Brain pericyte (primary cell): ENCODE results near the gene EPHA2.
"Not testable (repeated sequence)": the region's sequence is repeated elsewhere in the genome, so short reads cannot be mapped to it uniquely, and the experiment has no call there.

Experiments
- DNase-seq: peaks from one replicate; pipeline ENCODE4 v3.0.0-alpha.2; 2012; ENCODE audit warnings: low read depth, low spot score

Gene EPHA2

DNA sequence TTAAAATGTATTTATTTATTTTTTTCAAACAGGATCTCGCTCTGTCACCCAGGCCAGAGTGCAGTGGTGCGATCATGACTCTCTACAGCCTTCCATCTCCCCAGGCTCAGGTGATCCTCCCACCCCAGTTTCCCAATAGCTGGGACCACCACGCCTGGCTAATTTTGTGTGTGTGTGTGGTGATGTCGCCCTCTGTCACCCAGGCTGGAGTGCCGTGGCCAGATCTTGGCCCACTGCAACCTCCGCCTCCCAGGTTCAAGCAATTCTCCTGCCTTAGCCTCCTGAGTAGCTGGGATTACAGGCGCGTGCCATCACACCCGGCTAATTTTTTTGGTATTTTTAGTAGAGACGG lies 12.3 kb upstream of the EPHA2 start:
- DNase-seq, result not testable (repeated sequence)

GRCh38 chr1:16167331-16168143 lies 11.7 kb upstream of the EPHA2 start:
- no peak for DNase-seq

DNA sequence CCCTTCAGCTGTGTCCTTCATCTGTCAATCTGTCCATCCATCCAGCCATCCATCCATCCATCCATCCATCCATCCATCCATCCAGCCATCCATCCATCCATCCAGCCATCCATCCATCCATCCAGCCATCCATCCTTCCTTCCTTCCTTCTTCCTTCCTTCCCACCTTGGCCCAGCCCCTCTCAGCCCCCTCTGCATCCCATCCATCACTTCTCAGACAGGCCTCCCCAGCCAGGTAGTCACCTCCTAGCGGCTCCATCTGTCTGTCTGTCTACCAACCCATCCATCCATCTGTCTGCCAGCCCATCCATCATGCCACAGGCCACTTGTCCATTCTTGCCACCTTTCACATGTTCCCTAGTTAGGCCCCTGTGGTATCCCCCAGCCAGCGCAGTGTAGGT lies 10.2 kb upstream of the EPHA2 start:
- DNase-seq, result no peak

DNA sequence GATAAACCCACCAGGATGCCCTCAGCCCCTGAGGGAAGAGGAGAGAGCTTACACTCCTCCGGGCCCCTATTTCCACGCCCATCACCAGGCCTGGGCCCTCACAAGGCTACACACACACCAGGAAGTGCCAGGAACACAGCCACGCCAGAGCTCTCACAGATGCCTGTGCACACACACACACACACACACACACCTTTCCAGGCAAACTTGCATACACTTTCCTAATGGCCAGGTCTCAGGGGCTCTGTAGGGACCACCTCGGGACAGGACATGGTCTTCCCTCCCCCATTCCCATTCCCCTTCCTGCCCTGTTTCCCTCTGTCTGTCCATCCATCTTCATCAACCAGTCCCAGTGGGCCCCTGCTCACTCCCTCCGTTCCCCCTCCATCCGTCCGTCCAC lies 9.7 kb upstream of the EPHA2 start:
- DNase-seq, result no peak

- DNase-seq, result no peak
Measured at GRCh38 chr1:16165073-16165364, 9.2 kb upstream of the EPHA2 start.

GRCh38 chr1:16164213-16165072 lies 8.6 kb upstream of the EPHA2 start:
- no peak for DNase-seq

GRCh38 chr1:16163608-16164212 lies 7.8 kb upstream of the EPHA2 start:
- not testable (repeated sequence) for DNase-seq

DNA sequence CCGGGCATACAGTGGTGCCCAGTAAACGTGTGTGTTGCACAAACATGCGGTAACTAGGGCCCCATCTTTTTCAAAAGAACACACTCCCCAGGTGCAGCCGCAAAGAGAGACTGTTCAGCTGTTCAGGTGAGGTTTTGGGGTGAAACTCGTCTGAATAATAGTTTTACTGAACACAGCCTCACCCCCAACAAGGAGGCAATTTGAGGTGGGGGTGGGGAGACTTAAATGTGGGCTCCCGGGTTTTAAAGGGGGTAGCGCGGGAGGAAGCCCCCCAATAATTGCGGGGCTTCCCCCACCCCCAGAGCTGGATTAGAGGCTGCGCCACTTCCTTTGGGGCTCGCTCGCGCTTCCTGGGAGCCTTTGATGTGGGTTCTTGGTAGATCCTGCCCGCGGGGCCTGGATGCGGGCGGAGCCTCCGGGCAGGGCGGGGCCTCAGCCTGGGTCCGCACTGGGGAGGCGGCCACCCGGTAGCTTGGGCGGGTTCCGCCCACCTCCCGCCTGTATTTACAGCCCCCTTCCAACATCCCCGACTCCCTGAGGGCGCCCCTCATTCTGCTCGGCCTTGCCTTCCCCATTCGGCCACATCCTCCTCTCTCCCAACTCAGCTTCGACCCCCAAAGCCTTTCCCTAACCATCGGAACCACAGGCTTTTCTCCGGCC lies 6.4 kb upstream of the EPHA2 start:
- DNase-seq, result no peak

GRCh38 chr1:16161717-16162116 lies 5.8 kb upstream of the EPHA2 start:
- DNase-seq, result no peak

GRCh38 chr1:16158993-16159831 lies 3.3 kb upstream of the EPHA2 start:
- no peak for DNase-seq

DNA sequence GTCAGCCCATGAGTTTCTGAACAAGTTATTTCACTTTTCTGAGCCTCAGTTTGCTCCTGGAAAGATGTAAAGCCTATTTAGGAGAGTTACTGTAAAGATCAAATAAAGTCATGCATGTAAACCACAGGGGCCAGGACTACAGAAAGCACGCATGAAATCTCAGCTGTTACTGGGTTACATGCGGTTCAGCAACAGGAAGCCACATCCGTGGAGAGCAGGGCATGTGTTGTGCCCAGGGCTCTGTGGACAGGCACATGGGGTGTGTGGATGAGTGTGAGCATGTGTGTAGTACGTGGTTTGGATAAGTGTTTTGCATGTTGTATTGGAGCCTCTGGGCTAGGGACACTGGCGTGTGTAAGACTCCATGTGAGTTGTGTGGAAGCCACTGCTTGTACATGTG lies 2.2 kb upstream of the EPHA2 start:
- no peak for DNase-seq

- no peak for DNase-seq
Measured at GRCh38 chr1:16156848-16157495, 1.1 kb upstream of the EPHA2 start.

DNA sequence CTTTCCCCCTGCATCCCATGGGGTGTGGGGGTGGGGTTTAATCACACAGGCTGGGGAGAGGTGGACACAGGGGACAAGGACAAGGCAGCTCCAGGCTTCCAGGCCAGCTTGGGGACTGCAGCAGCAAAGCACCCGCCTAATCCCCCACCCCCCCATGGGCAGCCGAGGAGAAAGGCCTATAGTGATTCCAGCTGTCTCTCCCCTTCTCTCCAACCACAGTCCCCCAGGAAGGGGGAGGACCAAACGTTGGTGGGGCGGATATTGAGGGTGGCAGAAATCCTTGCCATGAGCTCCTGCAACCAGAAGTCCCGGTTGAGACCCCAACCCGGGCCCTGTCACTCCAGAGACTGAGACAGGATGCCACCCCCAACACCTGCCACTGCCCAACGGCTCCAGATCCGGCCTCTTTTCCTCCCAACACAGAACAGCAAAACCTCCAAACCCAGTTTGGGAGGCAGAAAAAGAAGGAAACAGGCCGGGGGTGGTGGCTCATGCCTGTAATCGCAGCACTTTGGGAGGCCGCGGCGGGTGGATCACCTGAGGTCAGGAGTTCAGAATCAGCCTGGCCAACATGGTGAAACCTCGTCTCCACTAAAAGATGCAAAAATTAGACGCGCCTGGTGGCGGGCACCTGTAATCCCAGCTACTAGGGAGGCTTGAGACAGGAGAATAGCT lies 1.7 kb downstream of the EPHA2 start:
- DNase-seq, result no peak

DNA sequence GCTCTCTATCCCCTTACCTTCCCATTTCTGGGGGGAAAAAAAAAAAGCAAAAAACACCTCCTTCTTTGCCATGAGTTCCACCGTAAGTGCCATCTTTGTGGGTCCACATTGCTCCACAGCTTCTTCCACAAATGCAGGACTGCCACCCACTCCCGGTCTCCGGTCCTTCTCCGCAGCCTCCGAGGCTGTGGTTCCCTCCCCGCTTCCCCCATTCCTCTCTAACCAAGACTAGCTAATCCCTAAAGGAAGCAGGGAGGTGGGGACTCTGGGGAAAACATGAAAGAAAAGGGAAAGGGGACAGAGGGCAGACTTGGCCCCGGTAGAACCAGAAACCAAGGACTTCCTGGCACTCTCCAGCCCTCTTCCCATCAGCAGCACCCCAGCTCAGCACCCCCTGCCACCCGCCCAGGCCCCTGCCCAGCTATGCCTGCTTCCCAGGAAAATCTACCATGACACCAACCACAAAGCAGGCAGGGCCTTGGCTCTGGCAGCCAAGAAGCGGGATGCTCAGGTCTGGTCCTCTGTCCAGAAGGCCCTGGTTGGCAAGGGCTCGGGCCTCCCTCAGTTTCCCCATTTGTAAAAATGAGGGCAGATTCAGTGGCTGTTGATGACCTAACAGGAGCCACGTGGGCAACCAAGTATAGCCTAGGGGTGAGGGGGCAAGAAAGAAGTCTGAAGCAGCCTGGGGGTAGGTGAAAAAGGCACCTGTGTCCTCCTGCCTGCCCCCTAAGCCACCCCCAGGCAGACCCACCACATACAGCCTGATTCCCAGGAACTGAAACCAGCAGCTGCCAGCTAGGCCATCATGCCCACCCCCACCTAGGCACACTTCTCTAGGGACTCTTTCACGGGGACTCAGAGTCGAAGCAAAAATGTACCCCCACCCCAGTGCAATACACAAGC lies 2.5 kb downstream of the EPHA2 start:
- no peak for DNase-seq

DNA sequence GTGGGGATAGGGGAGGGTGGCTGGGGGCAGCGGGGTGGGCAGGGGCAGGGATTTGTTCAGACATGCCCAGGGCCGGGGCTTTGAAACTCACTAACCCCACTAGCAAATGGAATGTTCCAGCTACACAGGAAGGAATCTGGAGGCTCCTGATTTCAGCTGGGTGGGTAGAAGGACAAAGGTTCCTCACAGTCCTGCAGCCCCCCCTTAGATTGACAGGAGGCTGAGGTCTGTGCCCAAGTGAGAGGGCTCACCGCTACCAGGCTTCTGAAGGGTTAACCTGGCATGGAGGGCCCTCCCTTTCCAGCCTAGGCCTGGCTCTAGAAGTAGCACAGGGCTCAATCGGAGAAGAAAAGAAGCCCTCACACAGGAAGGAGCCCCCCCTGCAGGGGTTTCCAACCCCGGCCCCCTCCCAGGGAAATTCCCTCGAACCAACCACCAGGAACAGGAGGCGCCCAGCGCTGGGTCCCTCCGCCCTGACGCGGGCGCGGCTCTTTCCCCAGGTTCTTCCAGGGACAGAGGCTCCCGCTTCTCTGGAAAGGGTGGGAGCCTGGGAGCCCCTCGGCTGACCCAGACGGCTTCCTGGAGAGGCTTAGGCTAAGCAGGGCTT lies 3.3 kb downstream of the EPHA2 start:
- no peak for DNase-seq

DNA sequence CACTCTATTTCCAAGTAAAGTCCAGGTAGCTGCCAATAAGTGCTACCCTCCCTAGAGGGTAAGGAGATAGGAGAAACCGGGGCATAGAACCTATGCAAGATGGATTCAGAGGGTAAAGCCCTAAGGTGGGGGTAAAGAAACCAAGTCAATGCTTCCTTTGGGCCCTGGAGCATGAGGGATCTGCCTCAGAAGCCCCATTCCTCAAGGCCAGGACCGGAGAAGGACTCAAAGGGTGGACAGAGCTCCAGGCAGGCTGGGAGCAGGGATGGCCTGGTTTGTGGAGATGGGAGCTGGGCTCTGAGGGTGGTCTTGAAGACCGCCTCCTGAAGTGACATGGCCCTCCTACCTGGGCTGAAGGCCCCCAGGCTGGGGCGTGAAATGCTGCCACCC lies 3.9 kb downstream of the EPHA2 start:
- no peak for DNase-seq

- DNase-seq, result peak; percentile 75
Measured at GRCh38 chr1:16151196-16151994, 4.5 kb downstream of the EPHA2 start.

GRCh38 chr1:16150508-16150907 lies 5.4 kb downstream of the EPHA2 start:
- no peak for DNase-seq
